SH-SY5Y (cell line): ENCODE measurements around the gene C1QL1.

Source experiments
- GATA2 ChIP-seq: IDR thresholded peaks from 2 replicates; pipeline ENCODE4 v1.6.1; 2011; ENCODE audit warnings: mild to moderate bottlenecking, low read depth, low read length
- GATA3 ChIP-seq: IDR thresholded peaks from 2 replicates; pipeline ENCODE4 v1.6.1; 2011; ENCODE audit warnings: low read depth, mild to moderate bottlenecking, low read length, moderate library complexity

GRCh38 chr17:44933824-44934744, 34.0 kb downstream of the C1QL1 start:
- TF ChIP-seq GATA2 (no peak), GATA3 (no peak)
